Type B pancreatic cell (in vitro differentiated cells): Measurements from ENCODE around the gene GNAO1. TPM values are rescaled to one million over a fixed set of nuclear protein-coding genes. Genes with fewer than 3 reads are reported as not detected.

Experiments
- DNase-seq: peaks from one replicate; pipeline ENCODE4 v3.0.0; 2021; ENCODE audit warnings: mixed read lengths; ENCODE audit not compliant: unreplicated experiment; ENCODE audit errors: extremely low spot score
- H3K27ac Mint-ChIP-seq: 2 replicates; pipeline ENCODE4 v1.8.0; 2021; ENCODE audit warnings: mild to moderate bottlenecking, mixed read lengths
- H3K27me3 Mint-ChIP-seq: 2 replicates; pipeline ENCODE4 v1.8.0; 2021; ENCODE audit warnings: mixed read lengths
- H3K36me3 Mint-ChIP-seq: 2 replicates; pipeline ENCODE4 v1.8.0; 2021; ENCODE audit warnings: mixed read lengths
- H3K4me1 Mint-ChIP-seq: one replicate; pipeline ENCODE4 v1.8.0; 2021; ENCODE audit warnings: mixed read lengths; ENCODE audit not compliant: unreplicated experiment
- H3K4me3 Mint-ChIP-seq: 2 replicates; pipeline ENCODE4 v1.8.0; 2021; ENCODE audit warnings: mild to moderate bottlenecking, mixed read lengths
- H3K9me3 Mint-ChIP-seq: 2 replicates; pipeline ENCODE4 v1.8.0; 2021; ENCODE audit warnings: mixed read lengths
- total RNA-seq: library from RNA; stranded (reverse); gene quantifications from 2 replicates; pipeline ENCODE4 v1.2.1, GENCODE V29; 2021; ENCODE audit warnings: low replicate concordance
- TF ChIP-seq, protein P1 (sequence below): fragments of 200-600 bp; sonication (generic); conservative IDR thresholded peaks from 2 replicates; pipeline ENCODE4 v1.5.0; 2021; ENCODE audit warnings: antibody characterized with exemption, mild to moderate bottlenecking

Gene GNAO1
- total RNA-seq, 1 donor from 2014 or later: 13.2 TPM

- DNase-seq: peak; percentile 50
- Mint-ChIP-seq H3K4me1 (peaks cover 4% of the 10 kb centered on the region), H3K9me3 (no peaks in the 10 kb centered on the region), H3K4me3 (no peak overlapping the region), H3K27me3 (no peaks in the 10 kb centered on the region), H3K36me3 (peaks cover 10% of the 10 kb centered on the region), H3K27ac (no peak overlapping the region)
- TF ChIP-seq, protein P1, sequence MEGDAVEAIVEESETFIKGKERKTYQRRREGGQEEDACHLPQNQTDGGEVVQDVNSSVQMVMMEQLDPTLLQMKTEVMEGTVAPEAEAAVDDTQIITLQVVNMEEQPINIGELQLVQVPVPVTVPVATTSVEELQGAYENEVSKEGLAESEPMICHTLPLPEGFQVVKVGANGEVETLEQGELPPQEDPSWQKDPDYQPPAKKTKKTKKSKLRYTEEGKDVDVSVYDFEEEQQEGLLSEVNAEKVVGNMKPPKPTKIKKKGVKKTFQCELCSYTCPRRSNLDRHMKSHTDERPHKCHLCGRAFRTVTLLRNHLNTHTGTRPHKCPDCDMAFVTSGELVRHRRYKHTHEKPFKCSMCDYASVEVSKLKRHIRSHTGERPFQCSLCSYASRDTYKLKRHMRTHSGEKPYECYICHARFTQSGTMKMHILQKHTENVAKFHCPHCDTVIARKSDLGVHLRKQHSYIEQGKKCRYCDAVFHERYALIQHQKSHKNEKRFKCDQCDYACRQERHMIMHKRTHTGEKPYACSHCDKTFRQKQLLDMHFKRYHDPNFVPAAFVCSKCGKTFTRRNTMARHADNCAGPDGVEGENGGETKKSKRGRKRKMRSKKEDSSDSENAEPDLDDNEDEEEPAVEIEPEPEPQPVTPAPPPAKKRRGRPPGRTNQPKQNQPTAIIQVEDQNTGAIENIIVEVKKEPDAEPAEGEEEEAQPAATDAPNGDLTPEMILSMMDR: no peak
Observed at GRCh38 chr16:56363181-56363716, 172.0 kb downstream of the GNAO1 start.

DNA sequence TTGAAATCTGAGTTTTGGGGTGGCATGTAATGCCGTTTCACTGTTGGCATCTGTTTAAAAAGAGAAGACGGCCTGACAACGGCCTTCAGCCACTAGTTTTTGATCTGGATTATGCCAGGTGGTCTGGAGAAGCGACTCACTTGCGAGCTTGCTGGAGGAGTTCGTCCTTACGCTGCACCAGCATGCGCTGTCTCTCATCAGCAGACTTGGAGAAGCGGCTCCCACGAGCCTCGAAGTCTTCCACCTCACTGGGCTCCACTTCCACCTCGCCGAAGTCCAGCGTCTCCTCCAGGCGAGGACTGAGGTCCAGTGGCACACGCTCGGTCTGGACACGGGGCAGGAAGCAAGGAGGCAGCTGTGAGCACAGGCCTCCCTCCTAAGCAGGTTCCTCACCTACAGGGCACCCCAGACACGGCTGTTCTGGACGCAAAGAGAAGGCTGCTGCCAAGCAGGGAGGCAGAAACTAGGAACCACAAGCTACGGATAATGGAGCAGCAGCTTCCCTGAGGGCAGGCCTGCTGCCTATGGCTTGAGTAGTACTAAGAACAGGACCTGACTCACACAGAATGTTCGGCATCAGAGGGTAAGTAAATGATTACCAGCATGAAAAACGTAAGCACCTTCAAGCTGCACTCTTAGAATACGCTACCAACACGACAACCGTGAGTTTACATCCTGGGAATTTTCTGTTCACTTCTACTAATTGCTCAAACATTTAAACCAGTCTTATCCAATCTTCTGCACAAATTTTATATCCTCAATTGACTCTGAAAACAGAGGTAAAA is 172.7 kb downstream of the GNAO1 start:
- Mint-ChIP-seq H3K4me1 (peaks cover 1% of the 10 kb centered on the region), H3K4me3 (no peak overlapping the region), H3K27me3 (no peaks in the 10 kb centered on the region), H3K27ac (no peak overlapping the region), H3K36me3 (peaks cover 13% of the 10 kb centered on the region), H3K9me3 (no peaks in the 10 kb centered on the region)
- TF ChIP-seq, protein P1: no peak
- DNase-seq: peak; percentile 56

DNA sequence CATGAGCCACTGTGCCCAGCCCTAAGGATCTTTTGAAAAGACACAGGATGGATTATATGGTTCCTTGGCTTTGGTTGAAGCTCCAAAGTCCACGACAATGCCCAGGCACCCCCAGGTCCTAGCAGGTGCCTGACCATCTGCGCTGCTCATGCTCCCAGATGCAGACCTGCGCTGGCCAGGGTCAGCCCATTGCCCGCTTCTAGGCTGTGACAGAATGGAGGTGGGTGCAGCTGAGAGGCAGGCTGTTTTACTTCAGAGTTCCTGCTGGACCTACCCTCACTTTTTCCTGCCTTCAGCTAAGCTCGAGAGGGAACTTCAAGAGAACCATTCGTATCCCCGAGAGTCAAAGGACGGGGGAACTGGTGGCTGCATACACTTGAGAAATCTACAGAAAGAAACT is 173.6 kb downstream of the GNAO1 start:
- no peak overlapping the region for H3K27ac Mint-ChIP-seq
- H3K4me1 Mint-ChIP-seq: no peaks in the 10 kb centered on the region
- peaks cover 13% of the 10 kb centered on the region for H3K36me3 Mint-ChIP-seq
- no peaks in the 10 kb centered on the region for H3K9me3 Mint-ChIP-seq
- H3K4me3 Mint-ChIP-seq: no peak overlapping the region
- H3K27me3 Mint-ChIP-seq: no peaks in the 10 kb centered on the region
- DNase-seq: peak; percentile 42
- TF ChIP-seq, protein P1: no peak

DNA sequence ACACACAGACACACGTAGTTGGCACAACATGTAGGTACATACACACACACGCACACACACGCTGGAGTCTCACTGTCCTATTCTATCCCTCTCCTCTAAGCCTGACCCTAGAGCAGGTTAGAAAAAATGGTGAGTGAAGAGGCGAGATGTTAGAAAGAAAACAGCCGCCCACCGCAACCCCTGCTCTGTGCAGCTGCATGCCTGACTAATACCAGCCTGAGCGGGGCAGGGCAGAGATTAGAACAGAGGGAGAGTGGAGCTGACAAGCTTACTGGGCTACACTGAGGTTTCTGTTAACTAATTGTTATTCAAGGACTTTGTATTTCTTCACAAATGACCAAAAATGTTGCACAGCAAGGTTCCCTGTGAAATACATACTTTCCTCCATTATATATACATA is 174.3 kb downstream of the GNAO1 start:
- Mint-ChIP-seq H3K9me3 (no peaks in the 10 kb centered on the region), H3K27ac (no peak overlapping the region), H3K36me3 (peaks cover 13% of the 10 kb centered on the region), H3K4me3 (no peak overlapping the region), H3K27me3 (no peaks in the 10 kb centered on the region), H3K4me1 (peaks cover 5% of the 10 kb centered on the region)
- DNase-seq: no peak
- TF ChIP-seq, protein P1: no peak

DNA sequence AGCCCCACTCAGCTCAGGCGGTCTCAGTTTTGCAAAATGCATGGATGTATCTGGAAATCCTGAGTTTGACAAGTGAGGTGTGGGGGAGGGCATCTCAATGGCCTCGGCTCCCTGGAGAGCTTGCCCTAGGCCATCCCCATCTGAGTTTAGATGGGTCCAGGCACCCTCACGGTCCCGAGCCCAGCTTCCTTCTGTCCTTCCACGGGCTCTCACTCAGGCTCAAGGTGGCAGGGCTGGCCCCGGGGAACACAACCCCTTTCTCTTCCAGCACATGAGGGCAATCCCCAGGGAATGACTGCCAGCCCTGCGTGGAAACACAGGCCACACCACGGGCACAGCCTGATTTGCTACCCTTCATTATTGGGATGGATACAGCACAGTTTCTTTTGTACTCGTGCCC is 175.7 kb downstream of the GNAO1 start:
- Mint-ChIP-seq H3K4me1 (peaks cover 18% of the 10 kb centered on the region), H3K36me3 (peaks cover 13% of the 10 kb centered on the region), H3K27ac (no peak overlapping the region), H3K27me3 (no peaks in the 10 kb centered on the region), H3K9me3 (no peaks in the 10 kb centered on the region), H3K4me3 (no peak overlapping the region)
- TF ChIP-seq, protein P1: no peak
- peak; percentile 53 for DNase-seq
